HG03469 (cell line): Measurements from ENCODE around the gene ELP4.
"Not testable (repeated sequence)": the region's sequence is repeated elsewhere in the genome, so short reads cannot be mapped to it uniquely, and the experiment has no call there.

Experiments
- ATAC-seq: cut with Tn5 transposase; IDR thresholded peaks from one replicate; pipeline ENCODE4 v1.9.1; 2021; ENCODE audit warnings: mild to moderate bottlenecking, moderate library complexity, moderate number of reproducible peaks; ENCODE audit not compliant: unreplicated experiment

Gene ELP4

GRCh38 chr11:31699066-31699465 lies 189.5 kb downstream of the ELP4 start:
- ATAC-seq = no peak

- no peak for ATAC-seq
Observed at GRCh38 chr11:31702966-31703365, 193.4 kb downstream of the ELP4 start.

GRCh38 chr11:31706357-31706756 lies 196.8 kb downstream of the ELP4 start:
- ATAC-seq = no peak

- ATAC-seq = no peak
Observed at GRCh38 chr11:31711137-31711536, 201.6 kb downstream of the ELP4 start.

GRCh38 chr11:31712851-31713250 lies 203.3 kb downstream of the ELP4 start:
- ATAC-seq = no peak

- ATAC-seq = peak; percentile 76
Observed at GRCh38 chr11:31714840-31715239, 205.3 kb downstream of the ELP4 start.

- ATAC-seq = no peak
Observed at GRCh38 chr11:31720225-31720624, 210.7 kb downstream of the ELP4 start.

- no peak for ATAC-seq
Observed at GRCh38 chr11:31720671-31721365, 211.3 kb downstream of the ELP4 start.

GRCh38 chr11:31722754-31723153 lies 213.2 kb downstream of the ELP4 start:
- ATAC-seq = no peak

GRCh38 chr11:31725176-31725575 lies 215.6 kb downstream of the ELP4 start:
- ATAC-seq = no peak

GRCh38 chr11:31728432-31728831 lies 218.9 kb downstream of the ELP4 start:
- ATAC-seq = no peak

- ATAC-seq = no peak
Observed at GRCh38 chr11:31740131-31740530, 230.6 kb downstream of the ELP4 start.

GRCh38 chr11:31740731-31741368 lies 231.3 kb downstream of the ELP4 start:
- not testable (repeated sequence) for ATAC-seq

- no peak for ATAC-seq
Observed at GRCh38 chr11:31747581-31747980, 238.0 kb downstream of the ELP4 start.

- ATAC-seq = no peak
Observed at GRCh38 chr11:31757260-31757835, 247.8 kb downstream of the ELP4 start.

- no peak for ATAC-seq
Observed at GRCh38 chr11:31761636-31762035, 252.1 kb downstream of the ELP4 start.

GRCh38 chr11:31763296-31763695 lies 253.7 kb downstream of the ELP4 start:
- ATAC-seq = no peak

GRCh38 chr11:31764261-31764660 lies 254.7 kb downstream of the ELP4 start:
- ATAC-seq = no peak

- no peak for ATAC-seq
Observed at GRCh38 chr11:31764766-31765165, 255.2 kb downstream of the ELP4 start.

- ATAC-seq = no peak
Observed at GRCh38 chr11:31767066-31767465, 257.5 kb downstream of the ELP4 start.

- ATAC-seq = no peak
Observed at GRCh38 chr11:31767685-31768084, 258.1 kb downstream of the ELP4 start.
